Endothelial cell of umbilical vein (primary cell): Measurements from ENCODE around the gene XPOT. TPM values are rescaled to one million over a fixed set of nuclear protein-coding genes. Genes with fewer than 3 reads are reported as not detected.

Experiments used
- BruUV-seq: library from RNA; stranded (reverse); fragments of 400-500 nt; replicated peaks from 2 replicates; lab custom pipeline; 2021; lab: Mats Ljungman, UMichigan
- CTCF ChIA-PET: fragments of 300-600, 350-600 bp; sonication (Branson Sonifier 250); formaldehyde crosslinking; loops from one replicate; lab custom pipeline; 2021; ENCODE audit warnings: antibody characterized with exemption, inconsistent platforms; lab: Charles Lee
- POLR2A ChIA-PET: fragments of 300-600, 350-600 bp; sonication (Branson Sonifier 250); formaldehyde crosslinking; loops from one replicate; lab custom pipeline; 2021; ENCODE audit warnings: antibody characterized with exemption, inconsistent platforms; lab: Charles Lee
- DNase-seq: peaks from one replicate; pipeline ENCODE4 v3.0.0-alpha.2; 2011; ENCODE audit warnings: low read depth, low spot score
- FAIRE-seq: peaks from 2 replicates; lab custom pipeline; 2011; peaks lifted over from hg19 to GRCh38; lab: Jason Lieb, UNC
- H2AFZ ChIP-seq: 2 replicates; pipeline ENCODE4 v1.6.0; 2012; ENCODE audit warnings: low read depth, low read length, control low read depth, inconsistent platforms
- H3K27ac ChIP-seq: 2 replicates; pipeline ENCODE4 v1.5.1; 2011; ENCODE audit warnings: low read depth, mild to moderate bottlenecking, control low read depth, low read length, moderate library complexity; ENCODE audit not compliant: insufficient read depth
- H3K27me3 ChIP-seq, 2 experiments: 2 replicates each; pipeline versions ENCODE4 v1.6.0 to v1.6.1; 2011; ENCODE audit warnings: low read length in 2 of 2, mixed read lengths in 1 of 2; ENCODE audit not compliant: control insufficient read depth in 2 of 2, insufficient read depth in 2 of 2
- H3K36me3 ChIP-seq, 2 experiments: 2 replicates in 1 of 2; 3 replicates in 1 of 2; pipeline ENCODE4 v1.5.1; 2011; ENCODE audit warnings: low read length in 2 of 2, mild to moderate bottlenecking in 1 of 2, moderate library complexity in 1 of 2; ENCODE audit not compliant: control insufficient read depth in 2 of 2, insufficient read depth in 2 of 2; ENCODE audit errors: extremely low read depth in 1 of 2
- H3K4me1 ChIP-seq: 3 replicates; pipeline ENCODE4 v1.5.1; 2011; ENCODE audit warnings: mild to moderate bottlenecking, low read length; ENCODE audit not compliant: control insufficient read depth, insufficient read depth; ENCODE audit errors: extremely low read depth
- H3K4me2 ChIP-seq: 2 replicates; pipeline ENCODE4 v1.6.1; 2011; ENCODE audit warnings: low read length, control low read depth, mixed read lengths; ENCODE audit not compliant: insufficient read depth
- H3K4me3 ChIP-seq, 3 experiments: fragments of 200-600 bp in 1 of 3; sonication (generic), shearing (Covaris generic) in 1 of 3; replicated peaks in 1 of 3; 2 replicates each; pipeline ENCODE4 v1.5.1; 2011 to 2016; ENCODE audit warnings: control low read depth in 3 of 3, low read length in 3 of 3, mild to moderate bottlenecking in 2 of 3, inconsistent platforms in 1 of 3, low read depth in 1 of 3, moderate library complexity in 1 of 3; ENCODE audit not compliant: insufficient read depth in 1 of 3
- H3K79me2 ChIP-seq: 2 replicates; pipeline ENCODE4 v1.6.0; 2012; ENCODE audit warnings: low read length, inconsistent platforms; ENCODE audit not compliant: control insufficient read depth, insufficient read depth
- H3K9ac ChIP-seq: replicated peaks from 2 replicates; pipeline ENCODE3; 2011; ENCODE audit warnings: low read length, control low read depth; ENCODE audit not compliant: insufficient read depth; ENCODE audit errors: extremely low read depth
- H3K9me1 ChIP-seq: replicated peaks from 3 replicates; pipeline ENCODE4 v1.6.0; 2011; ENCODE audit warnings: mild to moderate bottlenecking, low read length; ENCODE audit not compliant: control insufficient read depth, insufficient read depth; ENCODE audit errors: extremely low read depth
- H3K9me3 ChIP-seq: replicated peaks from 2 replicates; pipeline ENCODE4 v1.5.1; 2012; ENCODE audit warnings: low read length, inconsistent platforms; ENCODE audit not compliant: control insufficient read depth, insufficient read depth
- H4K20me1 ChIP-seq: replicated peaks from 2 replicates; pipeline ENCODE3; 2011; ENCODE audit warnings: mild to moderate bottlenecking, low read length; ENCODE audit not compliant: control insufficient read depth, insufficient read depth; ENCODE audit errors: extremely low read depth
- EZH2 ChIP-seq: IDR thresholded peaks from 2 replicates; pipeline ENCODE4 v1.6.1; 2012; ENCODE audit warnings: borderline replicate concordance, low read depth, mild to moderate bottlenecking, moderate library complexity, low read length, inconsistent platforms; ENCODE audit not compliant: severe bottlenecking
- FOS ChIP-seq: IDR thresholded peaks from 2 replicates; pipeline ENCODE4 v1.6.1; 2011; ENCODE audit warnings: mild to moderate bottlenecking, low read length, moderate library complexity, borderline replicate concordance; ENCODE audit not compliant: insufficient read depth
- GATA2 ChIP-seq: IDR thresholded peaks from 2 replicates; pipeline ENCODE4 v1.7.0; 2011; ENCODE audit warnings: low read depth, mild to moderate bottlenecking, moderate library complexity, mixed read lengths, low read length; ENCODE audit not compliant: insufficient read length, insufficient read depth
- JUN ChIP-seq: IDR thresholded peaks from 2 replicates; pipeline ENCODE4 v1.6.1; 2011; ENCODE audit warnings: borderline replicate concordance, low read depth; ENCODE audit not compliant: insufficient read length, insufficient read depth
- MAX ChIP-seq: IDR thresholded peaks from 2 replicates; pipeline ENCODE4 v1.6.1; 2011; ENCODE audit not compliant: insufficient read depth, insufficient read length
- MYC ChIP-seq: IDR thresholded peaks from one replicate; pipeline ENCODE4 v1.6.1; 2011; ENCODE audit warnings: mild to moderate bottlenecking, low read depth, low read length
- POLR2A ChIP-seq: IDR thresholded peaks from 2 replicates; pipeline ENCODE4 v1.6.1; 2012; ENCODE audit warnings: low read depth, mild to moderate bottlenecking, control low read depth, low read length
- POLR2AphosphoS5 ChIP-seq: IDR thresholded peaks from 2 replicates; pipeline ENCODE4 v1.6.1; 2012; ENCODE audit warnings: low read depth, mild to moderate bottlenecking, control low read depth, low read length, moderate library complexity; ENCODE audit not compliant: insufficient read depth
- dilution Hi-C: fragments of 300-500 bp; cut with MboI; formaldehyde crosslinking; loops from one replicate; pipeline ENCODE4 v1.15.0; 2019; ENCODE audit warnings: low sequenced_read_pairs; ENCODE audit not compliant: extremely low pct_ligation_motif_present
- intact Hi-C: fragments of 100-400 bp; cut with micrococcal nuclease; formaldehyde crosslinking; loops from one replicate; pipeline ENCODE4 v1.10.0; 2022
- polyA plus RNA-seq, 4 experiments: library from polyadenylated mRNA; depleted of rRNA in 3 of 4; stranded (reverse) in 3 of 4; unstranded in 1 of 4; fragments of >200 nt; gene quantifications; 2 replicates each; pipeline versions ENCODE4 v1.2.1 to v1.2.3, GENCODE V29; 2011 to 2012; ENCODE audit warnings: missing spikeins in 1 of 4
- total RNA-seq: library from RNA; stranded (reverse); gene quantifications from 2 replicates; pipeline ENCODE4 v1.2.3, GENCODE V29; 2021
- TF ChIP-seq, protein P1 (sequence below), 2 donors: IDR thresholded peaks; 1 replicate in 1 of 2; 2 replicates in 1 of 2; pipeline ENCODE4 v1.5.1; 2011; ENCODE audit warnings: low read length in 2 of 2, mild to moderate bottlenecking in 2 of 2, moderate library complexity in 2 of 2, control low read depth in 1 of 2, inconsistent platforms in 1 of 2, low read depth in 1 of 2; ENCODE audit not compliant: insufficient read depth in 1 of 2; ENCODE audit errors: extremely low read depth in 1 of 2

The XPOT gene
- total and polyA plus RNA-seq, 2 donors (not counting 3 experiments of a cell fraction or from before 2014, with no cell fraction given) = 21.9 to 88.9 TPM

DNA sequence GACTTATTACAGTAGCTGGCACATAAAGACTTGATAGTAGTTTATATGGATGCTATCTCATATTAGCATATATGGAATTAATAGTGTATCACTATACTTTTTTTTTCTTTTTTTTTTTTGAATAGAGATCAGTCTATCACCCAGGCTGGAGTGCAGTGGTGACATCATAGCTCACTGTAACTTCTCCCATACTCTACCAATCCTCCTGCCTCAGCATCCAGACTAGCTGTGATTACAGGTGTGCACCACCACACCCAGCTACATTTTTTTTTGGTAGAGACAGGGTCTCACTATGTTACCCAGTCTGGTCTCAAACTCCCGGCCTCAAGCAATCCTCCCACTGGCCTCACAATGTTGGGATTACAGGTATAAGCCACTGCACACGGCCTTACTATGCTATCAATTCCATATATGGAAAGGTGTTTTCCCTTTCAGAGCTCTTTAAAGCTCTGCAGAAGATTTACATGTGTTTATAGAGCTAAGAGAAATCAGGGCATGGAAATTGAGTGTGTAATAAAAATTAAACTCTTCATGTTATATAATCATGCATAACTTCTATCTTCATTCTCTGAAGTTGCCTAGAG, 46.0 kb downstream of the XPOT start:
- Histone ChIP-seq H3K4me2 (no peak overlapping the region), H3K4me3 (no peak overlapping the region), H3K27ac (no peak overlapping the region), H3K36me3 (peaks cover 2 to 7% of the 10 kb centered on the region in 2 experiments), H4K20me1 (no peaks in the 10 kb centered on the region), H3K79me2 (peaks cover 27% of the 10 kb centered on the region), H3K9ac (no peak overlapping the region), H3K4me1 (peaks cover 15% of the 10 kb centered on the region), H3K9me3 (no peaks in the 10 kb centered on the region), H2AFZ (no peak overlapping the region), H3K9me1 (no peaks in the 10 kb centered on the region), H3K27me3 (no peaks in the 10 kb centered on the region)
- no TSS peak for BruUV-seq
- TF ChIP-seq POLR2A = no peak
- no peak for TF ChIP-seq JUN
- no peak for TF ChIP-seq MYC
- TF ChIP-seq, protein P1, sequence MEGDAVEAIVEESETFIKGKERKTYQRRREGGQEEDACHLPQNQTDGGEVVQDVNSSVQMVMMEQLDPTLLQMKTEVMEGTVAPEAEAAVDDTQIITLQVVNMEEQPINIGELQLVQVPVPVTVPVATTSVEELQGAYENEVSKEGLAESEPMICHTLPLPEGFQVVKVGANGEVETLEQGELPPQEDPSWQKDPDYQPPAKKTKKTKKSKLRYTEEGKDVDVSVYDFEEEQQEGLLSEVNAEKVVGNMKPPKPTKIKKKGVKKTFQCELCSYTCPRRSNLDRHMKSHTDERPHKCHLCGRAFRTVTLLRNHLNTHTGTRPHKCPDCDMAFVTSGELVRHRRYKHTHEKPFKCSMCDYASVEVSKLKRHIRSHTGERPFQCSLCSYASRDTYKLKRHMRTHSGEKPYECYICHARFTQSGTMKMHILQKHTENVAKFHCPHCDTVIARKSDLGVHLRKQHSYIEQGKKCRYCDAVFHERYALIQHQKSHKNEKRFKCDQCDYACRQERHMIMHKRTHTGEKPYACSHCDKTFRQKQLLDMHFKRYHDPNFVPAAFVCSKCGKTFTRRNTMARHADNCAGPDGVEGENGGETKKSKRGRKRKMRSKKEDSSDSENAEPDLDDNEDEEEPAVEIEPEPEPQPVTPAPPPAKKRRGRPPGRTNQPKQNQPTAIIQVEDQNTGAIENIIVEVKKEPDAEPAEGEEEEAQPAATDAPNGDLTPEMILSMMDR (IDR thresholded peaks at IDR 0.05; ENCODE audit: extremely low read depth in 1 of 2, insufficient read depth in 1 of 2, low read depth in 1 of 2, low read length in 2 of 2) = no peak
- TF ChIP-seq MAX = no peak
- TF ChIP-seq FOS = no peak
- TF ChIP-seq POLR2AphosphoS5 = no peak
- no peak for TF ChIP-seq GATA2
- TF ChIP-seq EZH2 = no peak
- CTCF ChIA-PET = interaction anchor here (0.9 to 1.5 kb wide), 2 partner anchors 15 to 624 kb away, joined by 3 read pairs; no protein-coding TSS in a partner anchor
- intact Hi-C loops = loop anchor here (5.0 kb wide), 1 partner anchor 162 kb away; the partner anchor contains the start of gene RASSF3
- FAIRE-seq (no peak), DNase-seq (no peak)
- dilution Hi-C loops = no loop called here
- POLR2A ChIA-PET = no interaction called here
